GM18951 (cell line): ENCODE measurements around the gene COPB2.
"Not testable (repeated sequence)": the region's sequence is repeated elsewhere in the genome, so short reads cannot be mapped to it uniquely, and the experiment has no call there.

Source experiments
- POLR2A ChIP-seq: IDR thresholded peaks from 4 replicates; pipeline ENCODE4 v1.6.1; 2011; ENCODE audit warnings: mild to moderate bottlenecking; ENCODE audit not compliant: insufficient read length, insufficient read depth; ENCODE audit errors: extremely low read depth
- in situ Hi-C: fragments of 300-500 bp; cut with MboI; formaldehyde crosslinking; loops from one replicate; pipeline ENCODE4 v1.12.0; 2022; ENCODE audit warnings: low sequenced_read_pairs, mixed read lengths, inconsistent platforms; ENCODE audit not compliant: unreplicated experiment

Gene COPB2

GRCh38 chr3:139358841-139359562, 30.4 kb downstream of the COPB2 start:
- in situ Hi-C loops, result no loop called here
- no peak for TF ChIP-seq POLR2A

- no peak for TF ChIP-seq POLR2A
- in situ Hi-C loops, result no loop called here
Measured at GRCh38 chr3:139357899-139358298, 31.5 kb downstream of the COPB2 start.

DNA sequence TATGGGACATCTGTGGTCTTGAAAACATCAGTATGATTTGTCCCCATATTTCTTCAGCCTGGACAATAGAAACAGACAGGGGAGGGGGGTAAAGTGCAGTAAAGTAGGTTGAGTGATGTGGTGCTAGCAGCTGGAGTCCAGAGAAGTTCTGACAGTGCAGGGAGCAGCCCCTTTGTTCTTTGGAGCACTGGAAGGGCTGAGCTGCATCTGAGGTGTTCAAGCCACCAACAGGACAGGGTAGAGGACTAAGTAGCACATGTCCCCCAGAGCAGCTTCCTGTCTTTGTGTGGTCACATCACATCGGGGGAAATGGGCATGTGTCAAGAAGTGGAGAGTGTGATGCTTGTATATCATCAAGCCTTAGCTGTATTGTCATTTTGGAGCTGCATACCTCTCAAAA, 33.6 kb downstream of the COPB2 start:
- no peak for TF ChIP-seq POLR2A
- in situ Hi-C loops, result no loop called here

GRCh38 chr3:139355476-139355875, 34.0 kb downstream of the COPB2 start:
- no peak for TF ChIP-seq POLR2A
- in situ Hi-C loops, result no loop called here

DNA sequence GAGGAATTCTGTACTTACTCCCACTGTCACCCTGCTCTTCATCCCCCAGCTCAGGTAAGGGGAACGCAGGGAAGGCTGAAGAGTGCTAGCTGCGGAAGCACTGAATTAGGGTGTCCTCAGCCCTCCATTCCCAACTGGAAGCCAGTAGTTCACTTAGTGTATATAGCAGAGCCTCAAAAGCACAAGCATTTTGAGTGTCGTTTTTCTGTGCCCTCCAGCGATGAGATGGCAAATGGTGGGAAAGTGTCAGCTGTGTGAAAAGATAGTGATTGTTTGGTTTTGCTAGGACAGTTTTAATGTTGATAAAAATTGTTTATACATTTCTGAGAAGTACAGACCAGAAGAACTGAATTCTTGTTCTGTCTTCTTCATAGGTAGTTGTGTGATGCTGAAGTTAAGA, 34.8 kb downstream of the COPB2 start:
- in situ Hi-C loops, result no loop called here
- no peak for TF ChIP-seq POLR2A

DNA sequence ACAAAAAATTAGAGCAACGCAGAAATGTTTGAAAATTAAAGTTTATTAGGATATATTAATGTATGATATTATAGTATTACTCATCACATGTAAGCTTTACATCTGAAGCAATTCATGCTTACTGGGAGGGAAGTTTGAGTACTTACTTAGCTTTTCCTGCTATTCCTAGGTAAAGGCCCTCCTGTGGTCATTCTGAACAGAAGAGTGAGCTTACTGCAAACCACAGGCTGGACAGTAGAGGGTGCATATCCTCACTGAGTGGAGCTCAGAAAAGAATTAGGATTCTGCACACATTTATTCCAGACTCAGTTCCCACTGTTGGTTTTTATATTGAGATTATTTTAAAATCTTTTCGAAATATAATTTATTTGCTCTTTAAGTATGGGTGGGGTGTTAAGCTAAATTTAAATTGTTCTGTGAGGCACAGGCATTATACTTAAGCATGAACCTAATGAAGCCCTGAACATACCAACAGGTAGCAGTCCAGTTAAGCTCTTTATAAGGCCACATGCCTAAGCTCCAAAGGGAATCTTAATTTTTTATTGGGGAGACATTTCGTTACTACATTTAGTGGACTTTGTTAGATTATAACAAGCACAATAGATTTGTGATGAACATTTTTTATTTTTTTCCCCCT, 35.4 kb downstream of the COPB2 start:
- in situ Hi-C loops, result no loop called here

DNA sequence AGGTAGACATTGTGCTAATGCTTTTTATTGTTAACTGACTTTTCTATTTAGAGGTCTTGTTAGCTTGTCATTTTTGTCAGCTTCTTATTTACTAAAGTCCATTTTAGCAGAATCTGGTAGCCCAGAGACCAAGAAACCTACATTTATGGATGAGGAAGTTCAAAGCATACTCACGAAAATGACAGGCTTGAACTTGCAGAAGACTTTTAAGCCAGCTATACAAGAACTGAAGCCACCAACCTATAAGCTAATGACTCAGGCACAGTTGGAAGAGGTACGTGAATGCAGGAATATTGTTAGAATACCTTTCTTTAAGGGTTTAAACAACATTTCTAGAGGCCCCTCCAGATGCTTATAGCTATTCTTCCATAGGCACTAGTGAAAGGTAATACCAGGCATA, 42.7 kb downstream of the COPB2 start:
- in situ Hi-C loops, result no loop called here
- no peak for TF ChIP-seq POLR2A

More for the DNA sequence above, 35.4 kb downstream of the COPB2 start:
- TF ChIP-seq POLR2A, result no peak

GRCh38 chr3:139343895-139344856, 45.3 kb downstream of the COPB2 start, which contains the start of gene MRPS22:
TSS of gene MRPS22 (plus strand) at chr3:139344020. CDS start at chr3:139344027, 7 bp downstream.
- in situ Hi-C loops, result no loop called here

GRCh38 chr3:139342054-139342453, 47.4 kb downstream of the COPB2 start:
- in situ Hi-C loops, result no loop called here
- TF ChIP-seq POLR2A, result no peak

More at GRCh38 chr3:139343895-139344856, 45.3 kb downstream of the COPB2 start, which contains the start of gene MRPS22:
- peak; percentile 76 for TF ChIP-seq POLR2A

DNA sequence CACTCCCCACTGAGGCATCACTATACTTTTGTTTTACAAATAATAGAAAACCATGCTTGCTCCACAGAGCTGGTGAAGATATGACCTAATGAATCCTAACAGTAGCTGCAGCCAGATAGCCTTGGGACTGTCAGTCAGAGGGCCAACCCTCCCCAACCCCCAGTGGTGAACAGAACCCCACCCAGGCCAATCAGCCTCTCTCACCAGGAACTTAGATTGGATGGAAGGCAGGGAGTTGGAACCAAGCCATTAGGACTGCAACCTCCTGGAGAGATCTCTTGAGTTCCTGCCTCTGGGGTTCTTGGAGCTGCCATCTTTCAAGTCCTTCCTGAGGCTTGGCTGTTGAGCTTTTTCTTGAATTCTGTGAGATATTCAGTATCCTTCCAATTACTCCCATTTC, 48.7 kb downstream of the COPB2 start:
- no peak for TF ChIP-seq POLR2A
- in situ Hi-C loops, result no loop called here

DNA sequence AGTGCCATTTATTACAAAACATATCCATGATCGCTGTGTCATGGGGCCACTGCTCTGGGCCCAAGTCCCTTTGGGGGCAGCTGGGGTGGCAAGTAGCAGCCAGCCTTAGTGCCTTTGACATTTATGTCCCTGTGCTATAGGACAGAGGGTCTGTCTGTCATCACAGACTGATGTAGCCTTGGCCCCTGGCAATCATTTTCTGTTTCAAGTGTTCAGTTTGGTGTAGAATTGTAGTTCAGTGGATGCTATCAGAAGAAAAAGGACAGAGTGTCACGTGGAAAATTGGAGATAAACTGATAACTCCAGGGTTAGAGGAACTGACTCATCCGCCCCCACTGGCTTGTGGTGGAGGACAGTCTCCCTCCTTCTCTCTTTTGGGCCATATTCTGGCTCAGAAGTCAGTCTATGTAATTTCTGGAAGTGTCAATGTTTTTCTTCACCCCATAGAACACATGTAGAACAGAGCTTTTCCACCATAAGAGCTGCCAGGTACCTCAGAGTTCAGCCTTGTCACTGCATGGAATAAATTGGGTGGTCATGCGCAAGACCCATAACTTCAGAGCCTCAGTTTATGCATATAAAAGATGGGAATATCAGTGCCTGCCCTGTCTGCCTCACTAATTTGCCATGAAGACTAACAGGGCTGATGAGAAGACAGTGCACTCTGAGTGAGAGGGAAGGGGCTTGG, 50.1 kb downstream of the COPB2 start:
- in situ Hi-C loops, result no loop called here
- TF ChIP-seq POLR2A, result no peak

DNA sequence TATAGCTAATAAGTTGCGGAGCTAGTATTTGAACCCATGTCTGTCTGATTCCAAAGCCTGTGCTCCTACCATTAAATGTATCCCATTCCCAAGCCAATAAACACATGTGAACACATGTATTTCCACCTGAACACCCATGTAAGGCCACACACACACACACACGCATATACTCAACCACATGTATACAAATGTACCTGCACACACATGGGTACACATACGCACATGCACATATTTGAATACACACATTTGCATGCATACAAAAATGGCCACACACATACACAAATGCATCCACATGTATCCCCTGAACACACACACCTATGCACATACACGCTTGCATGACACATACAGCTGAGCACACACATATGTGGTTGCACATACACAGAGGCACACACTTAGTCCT, 51.0 kb downstream of the COPB2 start:
- in situ Hi-C loops, result no loop called here
- no peak for TF ChIP-seq POLR2A

DNA sequence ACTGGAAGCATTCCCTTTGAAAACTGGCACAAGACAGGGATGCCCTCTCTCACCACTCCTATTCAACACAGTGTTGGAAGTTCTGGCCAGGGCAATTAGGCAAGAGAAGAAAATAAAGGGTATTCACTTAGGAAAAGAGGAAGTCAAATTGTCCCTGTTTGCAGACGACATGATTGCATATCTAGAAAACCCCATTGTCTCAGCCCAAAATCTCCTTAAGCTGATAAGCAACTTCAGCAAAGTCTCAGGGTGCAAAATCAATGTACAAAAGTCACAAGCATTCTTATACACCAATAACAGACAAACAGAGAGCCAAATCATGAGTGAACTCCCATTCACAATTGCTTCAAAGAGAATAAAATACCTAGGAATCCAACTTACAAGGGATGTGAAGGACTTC, 54.8 kb downstream of the COPB2 start:
- in situ Hi-C loops, result not testable (repeated sequence)
